ENCODE results near the gene RALGAPA2.

RALGAPA2 gene

GRCh38 chr20:20604907-20605306 is 107.5 kb downstream of the RALGAPA2 start:
- H3K4me3 ChIP-seq (ENCODE audit: low read length) = no peak overlapping the region
- DNase-seq (ENCODE audit: low read depth, low spot score) = no peak

GRCh38 chr20:20604357-20604756 is 108.1 kb downstream of the RALGAPA2 start:
- no peak overlapping the region for H3K4me3 ChIP-seq (ENCODE audit: low read length)
- DNase-seq (ENCODE audit: low read depth, low spot score) = no peak

DNA sequence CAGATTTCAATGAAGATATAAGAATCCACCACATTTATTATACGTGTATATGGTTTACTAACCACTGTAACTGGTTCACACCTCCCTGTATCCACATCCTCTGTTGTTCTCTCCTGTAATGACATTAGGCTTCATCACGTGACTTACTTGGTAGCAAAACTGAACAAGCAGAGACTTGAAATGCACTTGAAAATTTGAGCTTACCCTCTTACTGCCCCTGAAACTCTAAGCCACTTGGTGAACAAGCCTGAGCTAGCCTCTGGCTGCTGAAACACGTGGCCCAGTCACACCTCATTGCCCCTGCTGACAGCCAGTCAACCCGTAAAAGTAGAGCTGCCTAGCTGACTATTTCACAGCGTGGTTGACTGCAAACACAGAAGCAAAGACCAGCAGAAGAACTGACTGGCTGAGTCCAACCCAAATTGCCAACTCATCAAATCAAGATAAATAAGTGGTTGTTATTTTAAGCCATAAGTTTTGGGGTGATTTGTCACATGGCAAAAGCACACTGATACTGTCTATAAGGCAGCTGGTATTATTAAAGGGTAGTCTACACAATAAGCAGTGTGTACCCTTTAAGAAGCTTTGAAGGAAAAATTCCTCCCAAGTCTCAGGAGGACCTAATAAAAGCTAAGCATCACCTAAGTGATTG is 109.0 kb downstream of the RALGAPA2 start:
- no peak for DNase-seq (ENCODE audit: low read depth, low spot score)
- H3K4me3 ChIP-seq (ENCODE audit: low read length) = no peak overlapping the region

DNA sequence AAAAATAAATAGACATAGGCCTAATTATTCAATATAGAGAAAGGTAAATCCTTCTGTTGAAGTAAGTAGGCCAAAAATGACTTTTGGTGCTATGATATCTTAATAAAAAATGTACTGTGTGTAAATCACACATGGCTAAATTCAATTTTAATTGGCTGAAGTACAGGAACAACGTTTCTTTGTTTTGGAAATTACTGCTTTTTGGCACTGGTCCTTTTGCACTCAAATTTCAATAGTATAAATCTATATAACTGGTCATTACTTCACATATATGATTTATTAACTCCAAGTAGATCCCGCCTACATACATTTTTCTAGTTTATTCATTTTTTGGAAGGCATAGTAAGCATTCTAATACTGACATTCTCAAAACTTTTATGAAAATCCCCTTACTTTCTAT is 114.5 kb downstream of the RALGAPA2 start:
- no peak overlapping the region for H3K4me3 ChIP-seq (ENCODE audit: low read length)
- no peak for DNase-seq (ENCODE audit: low read depth, low spot score)

GRCh38 chr20:20594171-20594530 is 118.3 kb downstream of the RALGAPA2 start:
- peak; percentile 25 for DNase-seq (ENCODE audit: low read depth, low spot score)
- no peak overlapping the region for H3K4me3 ChIP-seq (ENCODE audit: low read length)

GRCh38 chr20:20593447-20594170 is 118.8 kb downstream of the RALGAPA2 start:
- DNase-seq (ENCODE audit: low read depth, low spot score) = peak; percentile 14

DNA sequence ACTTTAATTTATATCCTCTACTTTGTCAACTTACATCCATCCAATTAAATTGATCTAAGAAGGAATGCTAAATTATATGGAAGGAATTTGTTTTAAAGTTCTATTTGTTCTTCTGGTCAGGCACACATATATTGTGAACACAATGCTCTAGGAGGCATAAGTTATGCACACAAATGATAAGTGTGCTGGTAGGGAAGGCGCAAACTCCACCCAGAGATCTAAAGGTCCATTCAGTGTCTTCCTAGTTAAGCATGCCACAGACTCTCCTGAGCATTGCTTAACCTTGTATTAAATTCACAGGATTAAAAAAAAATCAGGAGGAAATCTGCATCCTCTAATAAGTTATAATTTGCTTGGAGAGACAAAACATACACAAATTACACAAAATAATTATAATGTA is 127.3 kb downstream of the RALGAPA2 start:
- H3K4me3 ChIP-seq (ENCODE audit: low read length) = no peak overlapping the region
- DNase-seq (ENCODE audit: low read depth, low spot score) = no peak

More at GRCh38 chr20:20593447-20594170, 118.8 kb downstream of the RALGAPA2 start:
- H3K4me3 ChIP-seq (ENCODE audit: low read length) = no peak overlapping the region

GRCh38 chr20:20582734-20583133 is 129.7 kb downstream of the RALGAPA2 start:
- DNase-seq (ENCODE audit: low read depth, low spot score) = no peak
- H3K4me3 ChIP-seq (ENCODE audit: low read length) = no peak overlapping the region

DNA sequence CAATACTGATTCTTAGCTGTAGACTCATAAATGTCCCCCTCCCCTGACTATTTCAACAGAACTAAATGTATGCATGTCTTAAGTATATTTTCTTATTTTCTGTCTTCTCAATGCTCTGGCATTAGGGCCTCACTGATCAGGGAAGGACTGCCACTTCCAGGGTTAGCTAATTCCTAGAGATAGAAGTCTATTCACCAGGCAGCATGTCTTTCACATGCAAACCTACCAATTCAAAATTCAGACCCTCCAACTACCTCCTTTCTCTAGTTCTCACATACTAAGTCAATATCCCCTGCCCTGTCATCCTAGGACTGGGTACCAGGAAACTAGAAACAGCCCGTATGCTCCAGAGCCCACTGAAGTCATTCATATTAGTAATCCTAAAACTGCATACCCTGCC is 132.3 kb downstream of the RALGAPA2 start:
- DNase-seq (ENCODE audit: low read depth, low spot score) = no peak

DNA sequence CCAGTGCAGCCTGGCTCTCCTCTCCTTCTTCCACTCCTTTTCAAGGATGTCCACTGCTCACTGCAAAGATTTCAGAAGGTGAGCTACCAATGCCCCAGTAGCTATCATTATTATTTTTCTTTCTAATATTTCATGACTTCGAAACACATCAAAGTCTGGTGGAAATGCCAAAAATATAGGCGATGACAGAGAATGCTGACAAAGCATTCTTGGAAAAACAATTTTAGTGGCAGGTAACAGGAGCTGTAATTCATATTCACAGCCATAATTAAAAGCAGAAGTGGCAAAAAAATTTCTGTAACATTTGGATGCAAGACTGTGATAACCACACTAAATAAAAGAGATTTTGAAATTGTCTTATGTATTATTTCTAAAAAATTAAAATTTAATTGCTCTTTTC is 133.6 kb downstream of the RALGAPA2 start:
- DNase-seq (ENCODE audit: low read depth, low spot score) = no peak
- no peak overlapping the region for H3K4me3 ChIP-seq (ENCODE audit: low read length)

More for the DNA sequence above, 132.3 kb downstream of the RALGAPA2 start:
- no peak overlapping the region for H3K4me3 ChIP-seq (ENCODE audit: low read length)

DNA sequence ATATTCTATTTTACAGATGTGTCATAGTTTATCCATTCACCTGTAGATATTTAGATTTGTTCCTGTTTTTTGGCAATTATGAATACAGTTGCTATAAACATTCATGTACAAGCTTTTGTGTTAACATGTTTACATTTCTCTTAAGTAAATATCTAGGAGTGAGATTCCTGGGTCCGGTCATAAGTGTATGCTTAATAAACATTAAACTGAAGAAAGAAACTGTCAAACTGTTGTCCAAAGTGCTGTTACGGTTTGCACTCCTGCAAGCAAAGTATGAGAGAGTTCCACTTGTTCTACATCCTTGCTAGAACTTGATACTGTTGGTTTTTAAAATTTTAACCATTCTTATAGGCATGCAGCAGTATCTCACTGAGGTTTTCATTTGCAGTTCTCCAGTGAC is 138.6 kb downstream of the RALGAPA2 start:
- DNase-seq (ENCODE audit: low read depth, low spot score) = no peak
- no peak overlapping the region for H3K4me3 ChIP-seq (ENCODE audit: low read length)

GRCh38 chr20:20571068-20571780 is 141.2 kb downstream of the RALGAPA2 start:
- H3K4me3 ChIP-seq (ENCODE audit: low read length) = no peak overlapping the region
- DNase-seq (ENCODE audit: low read depth, low spot score) = no peak

- peak; percentile 42 for DNase-seq (ENCODE audit: low read depth, low spot score)
- H3K4me3 ChIP-seq (ENCODE audit: low read length) = no peak overlapping the region
Observed at GRCh38 chr20:20568604-20569205, 143.7 kb downstream of the RALGAPA2 start.

DNA sequence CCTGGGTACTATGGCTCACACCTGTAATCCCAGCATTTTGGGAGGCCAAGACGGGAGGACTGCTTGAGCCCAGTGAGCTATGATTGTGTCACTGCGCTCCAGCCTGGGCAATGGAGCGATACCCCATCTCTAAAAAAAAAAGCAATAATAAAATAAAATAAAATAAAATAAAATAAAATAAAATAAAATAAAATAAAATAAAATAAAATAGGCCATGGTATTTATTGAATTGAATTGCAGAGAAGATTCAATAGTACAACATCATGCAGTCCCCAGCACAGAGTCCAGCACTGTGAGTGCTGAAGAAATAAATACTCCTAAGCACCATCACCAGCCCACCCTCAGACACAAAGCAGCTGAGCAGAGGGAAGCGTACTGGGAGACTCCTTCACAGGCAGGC is 144.7 kb downstream of the RALGAPA2 start:
- no peak overlapping the region for H3K4me3 ChIP-seq (ENCODE audit: low read length)
- no peak for DNase-seq (ENCODE audit: low read depth, low spot score)

DNA sequence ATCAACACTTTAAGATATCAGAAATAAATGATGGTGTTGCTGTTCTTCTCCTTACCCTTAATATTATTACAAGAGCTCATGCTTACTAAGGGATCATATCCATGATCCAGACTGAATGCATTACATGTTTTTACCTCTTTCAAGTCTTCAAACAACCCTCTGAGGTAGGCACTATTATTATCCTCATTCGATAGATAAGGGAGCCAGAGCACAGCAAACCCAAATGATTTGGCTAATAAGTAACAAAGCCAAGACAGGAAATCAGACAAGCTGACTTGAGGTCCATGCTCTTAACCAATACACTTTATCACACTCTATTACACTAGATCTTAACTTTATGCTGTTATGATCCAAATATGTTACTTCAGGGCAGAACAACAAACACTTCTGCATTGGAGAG is 145.9 kb downstream of the RALGAPA2 start:
- no peak for DNase-seq (ENCODE audit: low read depth, low spot score)

DNA sequence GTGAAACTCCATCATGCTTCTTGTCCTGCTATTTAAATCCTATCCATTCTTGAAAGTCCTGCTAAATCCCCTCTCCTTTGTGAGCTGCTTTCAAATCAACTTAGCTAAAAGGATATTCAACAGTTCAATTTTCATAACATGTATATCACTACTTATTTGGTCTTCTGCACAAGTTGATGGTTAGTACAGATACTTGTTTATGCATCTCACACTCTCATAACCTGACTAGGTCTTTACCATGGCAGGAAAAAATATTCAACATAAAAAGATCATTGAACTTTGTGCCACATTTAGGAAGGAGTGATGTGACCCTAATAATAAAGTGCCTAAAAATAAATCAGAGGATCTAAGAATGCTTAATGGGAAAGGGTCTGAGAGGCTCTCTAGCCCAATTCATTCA is 148.2 kb downstream of the RALGAPA2 start:
- no peak for DNase-seq (ENCODE audit: low read depth, low spot score)
- no peak overlapping the region for H3K4me3 ChIP-seq (ENCODE audit: low read length)

More for the DNA sequence above, 145.9 kb downstream of the RALGAPA2 start:
- H3K4me3 ChIP-seq (ENCODE audit: low read length) = no peak overlapping the region

DNA sequence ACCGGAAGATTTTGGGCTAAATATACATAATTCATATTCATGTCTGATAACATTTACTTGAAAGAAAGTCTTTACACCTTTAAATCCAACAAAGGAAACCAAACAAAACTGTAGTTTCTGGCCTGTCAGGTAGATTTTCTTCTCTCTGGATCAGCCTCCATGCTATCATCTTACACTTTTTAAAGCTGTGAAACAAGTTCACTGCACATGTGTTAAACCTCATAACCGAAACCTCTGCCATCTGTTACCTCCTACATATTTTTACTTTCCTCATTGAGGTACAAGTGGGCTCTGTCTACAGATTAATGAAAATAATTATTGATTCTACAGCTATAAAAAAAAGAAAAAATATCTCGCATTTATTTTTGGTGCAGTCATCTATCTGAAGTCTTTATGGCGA is 149.9 kb downstream of the RALGAPA2 start:
- no peak overlapping the region for H3K4me3 ChIP-seq (ENCODE audit: low read length)
- DNase-seq (ENCODE audit: low read depth, low spot score) = no peak

DNA sequence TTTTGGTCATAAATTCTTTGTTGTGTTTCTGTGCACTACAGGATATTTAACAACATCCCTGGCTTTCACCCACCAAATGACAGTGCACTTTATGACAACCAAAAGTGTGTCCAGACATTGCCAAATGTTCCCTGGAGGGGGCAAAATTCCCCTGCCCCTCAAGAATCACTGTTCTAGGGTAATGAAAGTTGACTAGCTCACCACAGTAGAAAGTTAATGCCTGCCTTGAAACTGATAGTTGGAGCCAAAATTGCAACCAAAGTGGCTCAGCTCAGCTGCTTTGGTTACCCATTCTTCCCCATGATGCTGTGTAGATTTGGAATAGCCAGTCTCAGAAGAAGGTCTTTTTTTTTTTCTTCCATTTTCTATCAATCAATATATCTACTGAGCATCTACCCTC is 150.6 kb downstream of the RALGAPA2 start:
- no peak for DNase-seq (ENCODE audit: low read depth, low spot score)
- no peak overlapping the region for H3K4me3 ChIP-seq (ENCODE audit: low read length)

DNA sequence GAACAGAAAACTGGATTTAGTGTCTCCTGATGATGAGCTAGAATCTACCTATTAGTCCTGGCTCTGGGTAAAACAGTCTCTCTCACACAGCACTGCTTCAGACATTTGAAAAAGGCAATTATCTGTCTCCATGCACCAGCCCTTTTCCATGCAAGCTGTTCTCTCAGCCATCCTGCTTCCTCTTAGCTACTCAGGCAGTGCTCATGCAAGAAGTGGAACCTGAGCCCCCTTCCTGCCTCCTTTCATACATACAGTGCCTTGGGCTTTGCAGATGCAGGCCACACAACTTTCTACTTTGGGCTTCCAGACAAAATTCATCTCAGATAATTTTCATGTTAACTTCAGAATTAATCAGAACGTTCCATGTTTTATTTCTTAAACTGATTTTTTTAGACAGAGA is 151.3 kb downstream of the RALGAPA2 start:
- no peak overlapping the region for H3K4me3 ChIP-seq (ENCODE audit: low read length)
- no peak for DNase-seq (ENCODE audit: low read depth, low spot score)

- DNase-seq (ENCODE audit: low read depth, low spot score) = no peak
- H3K4me3 ChIP-seq (ENCODE audit: low read length) = no peak overlapping the region
Observed at GRCh38 chr20:20557406-20557805, 155.0 kb downstream of the RALGAPA2 start.
